ENCODE results near the gene MBNL1.

The MBNL1 gene

DNA sequence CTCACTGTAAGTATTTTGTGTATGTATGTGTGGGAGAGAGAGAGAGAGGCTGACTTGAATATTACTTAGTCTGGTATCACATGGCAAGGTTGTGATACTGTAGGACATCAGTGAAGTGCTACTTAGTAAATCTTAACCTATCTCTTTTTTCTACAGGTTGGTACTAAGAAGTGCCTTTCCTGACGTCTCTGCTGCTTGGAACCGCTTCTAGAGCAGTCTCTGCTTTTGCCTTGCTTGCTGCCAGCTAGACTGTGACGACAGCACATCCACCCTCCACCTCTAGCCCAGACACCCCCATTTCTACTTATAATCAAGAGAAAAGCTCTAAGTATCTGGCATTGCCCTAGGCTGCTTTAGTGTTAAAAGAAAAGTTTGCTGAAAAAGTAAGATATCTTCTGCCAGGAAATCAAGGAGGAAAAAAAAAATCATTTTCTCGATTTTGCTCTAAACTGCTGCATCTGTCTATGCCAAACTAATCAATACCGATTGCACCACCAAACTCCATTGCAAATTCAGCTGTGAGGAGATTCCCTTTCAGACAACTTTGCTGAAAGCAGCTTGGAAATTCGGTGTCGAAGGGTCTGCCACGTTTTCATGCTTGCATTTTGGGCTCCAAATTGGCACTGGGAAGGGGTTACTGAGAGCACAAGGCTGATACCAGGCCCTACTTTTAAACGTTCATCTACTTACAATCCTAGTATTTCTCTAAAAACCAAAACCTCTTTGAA is 30.7 kb downstream of the MBNL1 start:
- DNase-seq = no peak

DNA sequence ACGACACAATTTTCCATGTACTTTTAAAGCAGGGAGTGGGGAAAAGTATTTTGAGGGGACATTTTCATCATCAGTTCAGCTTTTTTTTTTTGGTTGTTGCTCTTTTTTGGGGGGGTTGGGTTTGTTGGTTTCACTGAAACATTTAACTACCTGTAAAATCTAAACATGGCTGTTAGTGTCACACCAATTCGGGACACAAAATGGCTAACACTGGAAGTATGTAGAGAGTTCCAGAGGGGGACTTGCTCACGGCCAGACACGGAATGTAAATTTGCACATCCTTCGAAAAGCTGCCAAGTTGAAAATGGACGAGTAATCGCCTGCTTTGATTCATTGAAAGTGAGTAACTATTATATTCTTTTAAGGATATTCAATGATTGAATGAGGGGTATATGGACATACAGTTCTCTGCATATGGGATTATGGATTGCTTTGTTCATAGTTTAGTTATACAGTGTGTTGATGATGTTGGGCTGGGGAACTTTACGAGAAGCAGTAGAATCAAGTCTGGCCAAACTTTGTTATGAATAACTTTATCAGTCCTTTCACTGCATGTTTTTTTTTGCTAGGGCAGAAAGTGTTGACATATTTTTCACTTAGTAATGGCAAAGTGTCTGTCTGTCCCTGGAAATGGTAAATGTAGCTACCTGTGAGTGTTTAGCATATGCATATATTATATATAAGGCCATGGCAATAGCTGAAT is 31.5 kb downstream of the MBNL1 start:
- DNase-seq = no peak

DNA sequence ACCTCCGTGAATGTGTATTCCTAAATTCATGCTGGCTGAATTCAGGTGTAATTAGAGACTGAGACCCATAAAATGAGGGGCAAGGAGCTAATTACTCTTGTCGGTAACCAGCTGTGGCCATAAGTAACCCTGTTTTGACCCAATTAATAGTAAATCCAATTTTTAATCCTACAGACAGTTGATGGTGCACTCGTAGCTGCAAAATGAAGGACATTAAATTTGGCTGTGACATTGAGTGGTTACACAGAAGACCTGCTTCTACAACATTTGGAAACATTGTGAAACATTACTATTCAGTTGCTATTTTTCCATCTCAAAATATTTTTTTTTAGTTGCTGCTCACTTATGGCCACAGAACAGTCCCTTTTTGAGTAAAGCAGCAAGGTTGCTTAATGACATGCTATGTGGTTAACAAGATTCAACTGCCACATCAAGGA is 33.0 kb downstream of the MBNL1 start:
- DNase-seq = no peak

DNA sequence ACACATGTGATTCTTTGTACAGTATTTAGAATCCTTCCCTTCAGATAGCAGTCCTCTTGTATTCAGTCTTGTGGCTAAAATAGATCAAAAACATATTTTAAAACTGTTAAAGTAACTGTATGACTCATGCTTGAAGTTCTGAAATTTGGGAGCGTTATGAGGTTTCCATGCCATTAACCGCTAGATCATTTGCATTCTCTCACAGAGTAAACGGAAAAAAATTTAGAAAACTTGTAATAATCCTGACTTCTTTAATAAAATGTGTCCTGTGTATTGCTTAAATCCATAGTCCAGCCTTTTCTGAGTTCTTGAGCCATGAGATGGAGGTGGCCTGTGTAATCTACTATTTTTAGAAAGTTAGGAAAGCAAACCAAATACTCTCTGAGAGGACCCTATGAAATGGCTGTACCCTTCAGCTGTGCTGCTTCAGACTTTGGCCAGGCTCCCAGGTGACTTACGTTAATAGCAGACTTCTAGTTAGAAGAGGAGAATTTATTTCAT is 33.8 kb downstream of the MBNL1 start:
- no peak for DNase-seq

DNA sequence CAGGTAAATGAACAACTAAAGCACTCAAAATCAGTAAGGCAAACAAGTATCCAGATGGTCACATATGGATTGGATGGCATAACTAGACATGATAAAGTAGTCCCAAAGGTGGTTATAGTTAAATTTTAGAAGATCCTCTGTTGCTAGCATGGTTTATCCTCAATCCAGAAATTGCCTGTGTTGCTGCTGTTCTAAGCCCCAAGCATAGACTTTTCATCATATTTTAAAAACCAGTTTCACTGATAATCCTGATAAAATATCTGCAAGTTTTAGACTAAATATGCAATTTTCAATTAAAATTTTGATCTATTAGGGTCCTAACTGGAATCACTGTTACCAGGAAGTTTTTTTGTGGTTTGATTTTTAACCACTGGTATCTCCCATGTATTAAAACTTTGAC is 35.4 kb downstream of the MBNL1 start:
- DNase-seq = no peak

DNA sequence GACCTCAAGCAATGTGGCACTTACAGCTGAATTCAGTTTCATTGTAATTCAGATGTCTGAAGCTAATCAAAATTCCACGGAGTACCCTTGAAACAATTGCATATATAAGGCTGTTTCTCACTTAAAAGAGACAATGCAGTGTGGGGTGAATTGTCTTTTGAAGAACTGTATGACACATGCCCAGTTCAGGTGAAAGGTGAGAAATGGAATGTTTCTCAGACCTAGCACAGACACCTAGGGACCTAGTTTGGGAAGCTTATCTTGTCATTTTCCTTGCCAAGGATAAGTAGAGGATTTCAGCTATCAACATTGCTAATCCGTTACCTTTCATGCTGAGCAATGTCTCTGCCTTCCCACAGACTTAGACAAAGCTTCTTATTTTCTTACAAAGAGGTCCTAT is 36.3 kb downstream of the MBNL1 start:
- DNase-seq = no peak

DNA sequence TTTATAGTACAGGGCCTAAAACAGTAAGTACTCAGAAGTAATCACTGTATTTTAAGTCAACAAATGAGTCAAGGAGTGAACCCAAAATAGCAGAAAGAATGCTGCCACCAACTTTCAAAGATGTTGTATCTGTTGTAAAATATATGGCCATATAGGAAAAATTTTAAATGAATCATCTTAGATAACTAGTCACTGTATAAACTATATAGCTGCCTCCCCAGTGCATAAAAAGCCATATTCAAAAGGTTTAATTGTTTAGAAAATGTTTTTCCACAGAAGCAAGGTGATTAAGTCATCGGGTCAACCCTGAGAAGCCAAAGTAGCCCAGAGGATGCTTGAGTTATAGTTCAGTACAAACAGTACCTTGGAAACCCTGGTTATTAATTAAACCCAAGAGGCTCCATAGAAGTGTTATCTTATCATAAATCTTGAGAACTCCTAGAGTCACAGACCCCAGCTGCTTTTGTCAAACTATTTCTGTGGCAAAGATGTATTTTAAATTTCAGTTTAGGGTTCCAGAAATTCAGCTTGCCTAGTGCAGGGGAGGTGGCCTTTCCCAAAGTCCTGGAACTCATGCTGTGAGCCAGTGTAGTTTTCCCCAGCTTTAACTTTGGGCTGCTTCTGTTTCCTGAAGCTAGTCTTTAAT is 39.2 kb downstream of the MBNL1 start:
- DNase-seq = no peak

DNA sequence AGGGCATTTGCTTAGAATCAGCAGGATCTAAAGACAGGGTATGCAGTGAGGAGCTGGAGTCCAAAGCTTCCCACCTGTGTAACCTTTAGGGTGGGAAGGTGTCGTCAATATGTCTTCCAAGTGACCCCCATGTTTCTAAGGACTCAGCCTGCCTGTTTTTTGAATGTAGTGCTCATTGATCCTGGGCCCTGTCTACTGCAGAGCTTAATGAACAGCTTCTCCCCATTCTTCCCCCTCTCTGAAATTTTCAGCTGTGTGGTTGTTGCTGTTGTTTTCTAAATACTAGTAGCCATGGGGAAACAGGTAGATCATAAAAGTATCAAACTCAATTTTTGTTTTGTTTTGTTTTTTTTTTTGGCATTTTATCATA is 39.7 kb downstream of the MBNL1 start:
- no peak for DNase-seq

DNA sequence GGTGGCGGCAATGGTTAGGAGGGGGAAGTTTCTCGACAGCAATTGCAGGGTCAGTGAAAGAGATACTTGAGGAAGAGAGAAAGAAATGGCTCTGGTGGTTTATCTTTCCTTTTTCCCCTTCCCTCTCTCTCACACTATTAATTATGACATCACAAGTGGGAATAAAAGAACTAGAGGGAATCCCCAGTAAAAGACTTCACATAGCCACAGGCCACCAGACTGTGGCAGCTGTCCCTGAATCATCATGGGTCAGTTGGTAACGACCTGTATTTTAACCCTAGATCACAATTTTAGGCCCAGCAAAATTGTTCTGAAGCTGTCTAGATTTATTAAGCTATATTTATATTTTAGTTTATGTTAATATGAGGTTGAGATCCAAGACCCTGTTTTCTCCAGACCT is 40.3 kb downstream of the MBNL1 start:
- DNase-seq = no peak

DNA sequence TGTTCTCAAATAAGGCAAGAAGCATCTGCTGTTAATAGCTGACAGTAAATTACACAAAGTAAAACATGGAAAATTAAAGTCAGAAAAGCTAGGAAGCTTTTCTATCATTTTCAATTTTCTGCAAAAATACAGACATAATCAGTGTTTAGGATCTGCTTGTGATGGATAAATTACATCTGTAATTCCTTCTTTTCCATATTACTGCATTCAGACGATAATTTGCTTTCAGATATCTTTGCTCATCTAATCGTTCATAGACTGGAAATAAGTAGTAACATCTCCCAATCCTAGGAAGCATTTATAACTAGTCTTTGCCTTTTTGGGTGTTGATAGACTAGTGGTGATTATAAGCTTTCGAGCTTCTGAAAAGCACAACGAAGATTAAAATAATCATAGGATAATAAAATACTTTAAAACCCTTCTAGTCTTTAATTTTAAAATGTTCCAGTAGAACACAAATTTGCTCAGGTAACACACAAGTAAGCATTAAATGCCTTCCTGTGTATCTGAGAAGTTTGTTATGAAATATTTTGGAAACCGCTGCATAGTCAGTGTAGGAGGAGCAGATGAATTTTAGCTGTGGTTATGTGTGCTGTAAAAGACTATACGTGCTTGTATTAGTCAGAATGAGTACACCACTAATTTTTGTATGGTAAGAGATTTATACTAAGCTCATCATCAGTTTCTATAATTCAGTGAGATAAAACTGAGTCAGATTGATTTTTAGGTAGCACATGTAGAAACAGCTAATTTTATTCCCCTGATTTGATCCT is 41.0 kb downstream of the MBNL1 start:
- DNase-seq = no peak

DNA sequence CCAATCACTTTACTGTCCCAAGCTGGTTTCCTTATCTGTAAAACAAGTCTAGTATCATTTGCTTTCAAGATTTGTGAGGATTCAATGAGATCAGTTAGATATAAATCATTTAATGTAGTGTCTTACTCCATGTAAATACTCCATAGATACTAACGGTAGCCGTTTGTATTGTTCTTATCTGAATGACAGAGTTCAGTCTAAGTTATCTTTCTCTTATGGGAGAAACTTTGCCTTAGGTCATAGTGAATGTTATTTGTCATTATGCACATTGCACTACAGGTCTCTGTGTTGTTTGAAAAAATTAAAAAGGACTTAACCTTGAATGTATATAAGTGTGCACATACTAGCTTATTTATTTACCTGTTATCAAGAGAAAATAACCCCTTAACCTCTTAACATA is 44.7 kb downstream of the MBNL1 start:
- no peak for DNase-seq

DNA sequence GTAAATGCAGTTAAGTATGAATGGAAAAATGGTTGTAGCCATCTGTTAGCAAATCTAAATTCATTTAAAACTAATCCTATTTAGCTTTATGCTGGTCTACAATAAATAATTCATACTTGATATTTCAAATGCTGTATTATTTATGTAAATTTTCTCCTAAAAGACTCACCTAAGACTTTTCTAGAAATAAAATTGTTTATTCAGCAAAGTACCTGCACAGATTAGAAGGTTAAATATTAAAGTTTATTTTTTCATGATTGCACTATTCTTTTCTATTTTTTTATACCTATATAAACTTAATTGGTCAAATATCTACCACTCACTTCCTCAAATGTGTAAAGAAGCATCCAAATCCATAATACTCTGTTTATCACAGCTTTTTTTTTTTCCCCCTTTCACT is 45.2 kb downstream of the MBNL1 start:
- DNase-seq = no peak

DNA sequence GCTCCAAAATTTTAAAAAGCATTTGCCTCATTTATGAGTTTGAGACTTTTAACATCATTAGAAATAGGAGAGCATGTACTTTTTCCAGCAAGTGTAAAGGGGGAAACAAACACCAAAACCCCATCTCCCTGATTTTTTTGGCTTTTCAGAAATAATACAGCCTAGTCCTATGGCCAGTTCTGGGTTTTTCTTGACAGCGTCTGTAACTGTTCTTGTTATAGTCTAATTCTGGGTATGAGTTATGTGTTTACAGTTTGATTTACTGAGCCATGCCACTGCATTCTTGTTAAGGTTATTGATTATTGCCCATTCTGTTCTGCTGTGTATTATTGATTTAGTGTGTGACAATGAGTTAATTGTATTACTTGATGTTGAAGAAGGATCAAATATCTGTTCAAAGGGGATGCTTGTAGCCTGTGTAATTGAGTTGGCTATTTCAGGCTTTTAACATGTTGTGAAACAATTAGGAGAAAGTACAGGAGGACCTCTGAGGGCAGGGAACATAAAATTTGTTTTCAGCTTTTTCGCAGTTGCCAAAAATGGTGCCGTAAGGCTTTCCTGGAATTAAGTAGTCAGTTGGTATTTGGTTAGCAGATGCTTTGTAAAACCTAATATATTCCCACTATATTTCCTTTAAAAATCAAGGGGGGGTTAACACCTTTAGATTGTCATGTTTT is 46.1 kb downstream of the MBNL1 start:
- DNase-seq = no peak

DNA sequence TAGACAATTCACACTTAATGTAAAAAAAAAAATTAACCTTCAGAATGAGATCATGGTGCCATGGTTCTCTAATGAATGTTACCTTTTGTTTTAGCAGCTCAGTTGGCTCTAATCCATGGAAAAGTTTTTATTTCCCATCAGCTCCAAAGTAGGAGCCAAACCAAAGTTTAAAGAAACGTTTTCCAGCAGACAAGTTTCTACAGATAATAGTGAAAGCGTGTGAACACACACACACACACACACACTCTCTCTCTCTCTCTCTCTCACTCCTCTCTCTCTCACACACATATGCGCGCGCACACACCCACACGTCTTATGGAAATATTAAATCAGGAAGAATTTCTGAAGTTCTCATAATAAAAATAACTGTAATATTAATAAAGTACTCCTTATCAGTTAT is 46.9 kb downstream of the MBNL1 start:
- no peak for DNase-seq

DNA sequence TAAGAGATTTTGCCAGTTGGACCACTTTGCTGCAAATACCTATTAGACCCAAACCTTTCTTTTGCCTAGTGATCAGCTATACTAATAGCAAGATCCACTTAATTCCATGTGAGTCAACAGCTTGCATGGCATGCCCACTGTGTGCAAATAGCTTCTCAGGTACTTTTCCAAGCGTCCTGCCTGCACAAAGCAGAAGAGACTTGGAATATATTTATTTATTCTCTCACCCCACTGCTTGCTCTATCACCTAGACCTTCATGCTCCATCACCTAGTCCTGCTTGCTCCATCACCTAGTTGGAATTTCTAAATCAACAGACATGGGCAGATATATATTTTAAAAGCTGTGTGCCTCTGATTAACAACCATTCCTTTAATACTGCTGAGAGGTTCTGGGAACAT is 47.6 kb downstream of the MBNL1 start:
- no peak for DNase-seq

DNA sequence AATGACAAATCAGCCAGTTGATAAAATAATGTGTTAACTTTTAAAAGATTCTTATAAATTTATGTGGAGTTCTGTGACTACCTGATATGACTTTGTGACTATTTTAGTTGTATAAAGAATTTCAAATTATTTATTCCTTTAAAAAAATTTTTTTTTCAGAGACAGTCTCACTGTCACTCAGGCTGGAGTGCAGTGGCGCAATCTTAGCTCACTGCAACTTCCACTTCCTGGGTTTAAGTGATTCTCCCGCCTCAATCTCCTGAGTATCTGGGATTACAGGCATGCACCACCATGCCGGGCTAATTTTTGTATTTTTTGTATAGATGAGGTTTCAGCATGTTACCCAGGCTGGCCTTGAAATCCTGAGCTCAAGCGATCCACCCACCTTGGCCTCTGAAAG is 48.5 kb downstream of the MBNL1 start:
- DNase-seq = no peak

DNA sequence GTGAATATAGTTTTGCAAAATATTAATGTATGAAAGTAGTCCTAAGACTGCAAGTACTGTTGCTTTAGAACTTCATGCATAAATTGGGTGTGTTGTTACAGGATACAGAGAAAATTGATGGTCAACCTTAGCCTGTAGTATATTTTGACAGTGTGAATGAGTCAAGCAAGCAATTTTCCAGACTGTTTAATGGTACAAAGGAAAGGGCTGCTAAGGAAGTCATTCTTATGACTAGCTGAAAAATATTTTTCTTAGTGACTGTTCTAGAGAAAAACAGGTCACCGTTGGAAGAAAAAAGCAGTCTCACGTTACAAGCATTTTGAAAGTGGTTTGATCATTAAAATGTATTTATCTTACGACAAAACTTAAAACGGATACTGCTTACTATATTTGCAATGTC is 49.2 kb downstream of the MBNL1 start:
- DNase-seq = no peak

DNA sequence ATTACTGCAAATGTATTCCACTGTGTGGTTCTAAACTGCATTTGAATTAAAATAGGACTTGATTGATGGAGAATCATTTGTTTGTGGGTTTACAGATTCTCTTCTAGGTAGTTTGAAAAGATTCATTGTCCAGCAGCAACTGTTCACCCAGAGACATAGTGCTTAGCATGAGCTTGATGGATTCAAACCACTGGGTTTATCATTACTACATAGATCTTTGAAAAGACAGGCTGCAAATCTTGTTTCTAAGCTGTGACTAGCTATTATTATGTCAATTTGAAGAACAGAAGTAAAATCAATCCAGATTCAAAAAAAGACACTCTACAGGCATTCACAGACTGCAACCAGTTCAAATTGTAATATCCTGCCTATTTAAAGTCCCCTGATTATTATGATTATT is 49.8 kb downstream of the MBNL1 start:
- DNase-seq = no peak

DNA sequence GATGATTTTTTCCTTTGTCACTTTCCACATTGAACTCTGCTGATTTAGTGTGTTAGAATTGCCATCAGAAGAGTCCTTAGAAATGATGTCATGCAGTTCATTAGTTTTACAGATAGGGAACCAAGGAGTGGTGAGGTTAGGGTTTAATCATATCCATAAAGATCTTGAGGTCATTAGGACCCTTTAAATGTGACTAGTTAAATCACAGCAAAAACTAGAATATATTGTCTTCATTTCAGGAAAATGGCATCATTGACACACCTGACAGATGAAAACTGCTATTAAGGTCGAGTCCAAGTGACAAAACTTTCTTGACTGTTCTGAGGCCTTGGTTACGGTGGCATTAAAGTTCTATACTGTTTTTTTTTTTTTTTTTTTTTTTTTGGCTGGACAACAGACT is 50.5 kb downstream of the MBNL1 start:
- no peak for DNase-seq

DNA sequence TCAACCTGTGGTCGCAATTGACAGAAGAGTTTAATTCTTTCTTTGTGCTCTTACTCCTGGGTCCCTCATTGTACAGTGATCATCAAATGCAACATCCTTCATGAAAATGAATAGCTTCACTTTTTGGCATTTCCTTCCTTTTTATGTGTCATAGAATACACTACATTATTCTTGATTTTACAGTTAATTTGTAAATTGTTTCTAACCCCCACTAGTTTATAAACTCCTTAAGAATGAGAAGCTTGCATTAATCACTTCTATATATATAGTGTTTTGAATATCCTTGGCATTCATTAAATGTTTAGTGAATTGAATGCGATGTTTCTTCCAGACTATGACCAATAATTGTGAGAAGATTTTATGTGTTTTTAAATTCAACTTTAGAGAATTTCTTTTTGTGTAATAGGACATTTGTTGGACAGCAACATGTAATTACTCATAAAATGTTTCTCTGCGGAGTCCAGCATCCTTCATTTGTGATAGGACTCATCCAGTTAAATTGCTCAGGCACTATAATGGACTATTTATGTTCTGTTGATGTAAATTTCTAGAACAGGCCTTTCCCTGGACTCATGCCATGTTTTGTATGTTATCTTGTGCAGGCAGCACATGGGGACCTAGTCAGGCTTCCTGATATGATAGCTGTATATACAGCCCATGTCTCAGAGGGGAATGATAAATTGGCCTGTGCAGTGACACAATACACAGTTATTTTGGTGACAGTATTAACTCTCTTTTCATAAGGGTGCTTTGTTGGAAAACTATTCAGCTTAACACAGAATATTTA is 51.3 kb downstream of the MBNL1 start:
- DNase-seq = no peak

DNA sequence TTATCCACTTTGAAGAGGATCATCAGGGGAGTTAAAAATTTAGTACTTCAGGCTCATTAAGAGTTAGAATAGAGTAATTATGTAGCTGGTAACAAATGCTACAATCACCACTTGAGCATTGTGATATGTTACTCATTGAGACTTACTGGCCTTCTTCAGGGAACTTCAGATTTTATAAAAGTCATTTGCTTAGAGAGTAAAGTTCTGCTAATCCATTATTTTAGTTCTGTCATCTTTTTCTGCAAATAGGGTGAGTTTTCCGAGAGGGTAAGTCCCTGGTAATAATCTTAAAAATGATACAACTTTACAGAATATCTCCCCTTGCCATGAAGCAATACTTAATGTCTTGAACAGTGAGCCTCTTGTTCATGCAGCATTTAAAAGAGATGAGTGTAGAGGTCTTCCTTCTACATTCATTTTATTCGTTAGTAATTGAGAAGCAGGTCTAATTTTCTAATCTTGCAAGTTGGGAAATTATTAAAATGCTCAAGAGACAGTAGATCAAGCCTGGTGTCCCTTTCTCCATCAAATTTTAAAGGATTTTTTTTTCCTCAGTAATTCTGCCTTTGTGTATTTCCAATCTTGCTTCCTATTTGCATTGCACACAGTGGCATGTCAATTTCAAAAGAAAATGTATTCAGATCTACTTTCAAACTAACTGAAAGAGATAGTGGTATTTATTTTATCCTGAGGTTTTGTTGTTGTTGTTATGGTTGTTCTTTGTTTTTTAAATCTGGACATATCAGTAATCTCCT is 52.6 kb downstream of the MBNL1 start:
- no peak for DNase-seq

All from NCI-H345 (cell line).